COLO668 (cell line): ENCODE results near the gene AKT3.
A peak's percentile ranks its signal among the peaks of the same experiment; 100 is the strongest.
"Not testable (repeated sequence)": the region's sequence is repeated elsewhere in the genome, so short reads cannot be mapped to it uniquely, and the experiment has no call there.

Experiments
- DNase-seq: peaks from one replicate; lab custom pipeline; 2025; ENCODE audit not compliant: unreplicated experiment; lab: John Stamatoyannopoulos, UW

AKT3 gene

GRCh38 chr1:243786531-243786930, 63.5 kb downstream of the AKT3 start:
- DNase-seq, result no peak

DNA sequence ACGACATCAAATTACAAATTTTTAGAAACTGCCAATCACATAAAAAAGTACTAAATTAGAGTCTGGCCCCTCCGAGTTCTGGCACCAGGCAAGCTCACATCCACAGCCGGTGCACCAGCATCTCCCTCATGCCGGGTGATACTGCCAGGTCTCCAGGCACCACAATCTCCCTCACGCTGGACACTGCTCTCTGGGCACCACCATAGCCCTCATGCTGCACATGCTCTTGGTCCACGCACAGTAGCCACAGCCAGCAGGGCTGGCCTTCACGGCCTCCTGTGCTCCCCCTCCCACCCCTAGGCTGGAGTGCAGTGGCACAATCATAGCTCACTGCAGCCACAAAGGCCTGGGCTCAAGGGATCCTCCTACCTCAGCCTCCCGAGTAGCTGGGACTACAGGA, 65.5 kb downstream of the AKT3 start:
- no peak for DNase-seq

GRCh38 chr1:243783714-243784113, 66.3 kb downstream of the AKT3 start:
- no peak for DNase-seq

DNA sequence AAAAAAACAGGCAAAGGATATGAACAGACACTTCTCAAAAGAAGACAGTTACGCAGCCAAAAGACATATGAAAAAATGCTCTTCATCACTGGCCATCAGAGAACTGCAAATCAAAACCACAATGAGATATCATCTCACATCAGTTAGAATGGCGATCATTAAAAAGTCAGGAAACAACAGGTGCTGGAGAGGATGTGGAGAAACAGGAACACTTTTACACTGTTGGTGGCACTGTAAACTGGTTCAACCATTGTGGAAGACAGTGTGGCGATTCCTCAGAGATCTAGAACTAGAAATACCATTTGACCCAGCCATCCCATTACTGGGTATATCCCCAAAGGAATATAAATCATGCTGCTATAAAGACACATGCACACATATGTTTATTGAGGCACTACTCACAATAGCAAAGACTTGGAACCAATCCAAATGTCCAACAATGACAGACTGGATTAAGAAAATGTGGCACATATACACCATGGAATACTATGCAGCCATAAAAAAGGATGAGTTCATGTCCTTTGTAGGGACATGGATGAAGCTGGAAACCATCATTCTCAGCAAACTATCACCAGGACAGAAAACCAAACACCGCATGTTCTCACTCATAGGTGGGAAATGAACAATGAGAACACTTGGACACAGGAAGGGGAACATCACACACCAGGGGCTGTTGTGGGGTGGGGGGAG, 77.5 kb downstream of the AKT3 start:
- not testable (repeated sequence) for DNase-seq

DNA sequence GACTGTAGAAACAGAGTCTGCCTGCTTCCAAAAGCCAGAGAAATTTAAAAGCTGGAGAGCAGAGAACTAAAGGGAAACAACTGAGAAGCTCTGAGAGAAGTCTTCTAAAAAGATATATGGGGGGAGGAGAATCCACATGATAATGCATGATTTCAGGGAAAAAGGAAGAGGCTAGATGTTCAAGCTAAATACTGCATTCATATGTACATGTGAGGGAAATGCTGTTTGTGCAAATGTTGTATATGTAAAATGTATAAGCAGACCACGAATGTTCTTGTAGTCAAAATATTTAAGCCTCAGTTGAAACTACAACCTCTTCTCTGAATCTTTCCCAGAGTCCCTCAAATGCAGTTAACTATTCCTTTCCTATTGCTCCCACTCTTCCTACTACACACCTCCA, 79.2 kb downstream of the AKT3 start:
- no peak for DNase-seq

DNA sequence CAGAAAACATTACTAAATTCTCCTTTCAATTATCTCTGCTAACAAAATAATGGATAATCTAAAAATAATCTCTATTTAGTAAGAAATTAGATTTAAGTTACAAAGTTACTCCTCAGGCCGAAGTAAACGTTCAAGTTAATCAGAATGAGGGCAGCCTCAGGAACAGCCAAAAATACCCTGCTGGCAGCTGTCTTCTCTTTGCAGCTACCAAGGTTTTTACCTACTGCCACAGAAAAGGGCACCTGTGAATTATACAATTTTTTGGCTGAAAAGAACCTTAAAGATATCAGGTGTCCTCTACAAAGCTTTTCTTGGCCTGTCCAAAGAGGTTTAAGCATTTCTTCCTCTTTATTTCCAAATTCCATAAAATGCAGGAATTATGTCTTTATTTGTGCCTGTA, 84.4 kb downstream of the AKT3 start:
- DNase-seq, result no peak

DNA sequence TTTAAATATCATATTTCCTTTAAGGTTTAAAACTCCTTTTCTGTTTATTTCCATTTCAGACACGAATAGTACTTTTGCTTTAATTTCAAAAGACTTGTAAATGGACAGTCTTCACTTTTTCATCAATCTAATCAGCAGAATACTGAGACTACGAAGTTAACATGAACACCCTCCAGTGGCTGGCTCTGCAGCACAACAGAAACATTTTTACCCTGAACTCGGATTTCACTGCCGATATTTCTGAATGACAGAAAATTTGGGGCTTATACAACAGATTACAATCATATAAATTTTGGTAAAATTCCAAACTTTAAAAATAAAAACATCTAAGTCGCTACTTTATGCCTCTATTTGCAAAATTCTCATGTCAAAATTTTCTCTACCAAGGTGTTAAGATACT, 86.2 kb downstream of the AKT3 start:
- no peak for DNase-seq

GRCh38 chr1:243758647-243759046, 91.4 kb downstream of the AKT3 start:
- no peak for DNase-seq

DNA sequence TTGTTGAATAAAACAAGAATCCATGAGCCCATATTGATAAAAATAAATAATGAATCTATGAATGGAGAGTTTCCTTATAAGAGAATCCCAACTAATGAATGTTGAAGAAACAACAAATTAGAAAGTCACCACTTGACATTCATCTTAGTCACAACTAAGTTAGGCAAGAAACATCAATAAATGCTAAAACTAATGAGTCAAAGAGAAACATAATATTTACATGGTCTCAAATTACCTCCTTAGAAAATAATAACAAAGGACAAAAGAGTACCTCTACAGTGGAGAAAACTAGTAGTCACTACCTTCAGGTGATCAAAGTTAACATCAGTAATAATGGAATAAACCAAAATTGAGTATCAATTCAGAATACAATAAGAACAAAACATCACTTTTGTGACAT, 93.5 kb downstream of the AKT3 start:
- DNase-seq, result no peak

GRCh38 chr1:243754348-243754747, 95.7 kb downstream of the AKT3 start:
- no peak for DNase-seq

- DNase-seq, result no peak
Measured at GRCh38 chr1:243751506-243751905, 98.5 kb downstream of the AKT3 start.

- DNase-seq, result peak; percentile 41
Measured at GRCh38 chr1:243748706-243749283, 101.2 kb downstream of the AKT3 start.

- no peak for DNase-seq
Measured at GRCh38 chr1:243748227-243748626, 101.8 kb downstream of the AKT3 start.

DNA sequence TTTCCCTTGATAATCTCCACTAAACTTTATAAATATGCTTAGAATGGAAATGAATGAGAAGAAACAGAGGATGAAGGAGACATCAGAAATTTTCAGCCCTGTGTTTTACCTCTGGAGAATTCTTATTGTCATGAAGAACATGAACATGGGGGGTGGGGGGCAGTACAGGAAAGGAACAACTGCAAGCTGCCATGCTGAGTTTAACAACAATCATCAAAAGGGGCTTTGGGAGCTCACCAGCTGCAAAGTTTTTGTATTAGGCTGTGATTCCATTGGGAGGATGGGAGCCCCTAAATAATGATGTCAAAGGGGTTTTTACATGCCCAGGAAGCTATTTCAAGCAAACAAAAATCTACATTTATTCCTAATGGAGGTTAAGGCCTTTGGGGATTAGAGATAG, 103.3 kb downstream of the AKT3 start:
- no peak for DNase-seq

DNA sequence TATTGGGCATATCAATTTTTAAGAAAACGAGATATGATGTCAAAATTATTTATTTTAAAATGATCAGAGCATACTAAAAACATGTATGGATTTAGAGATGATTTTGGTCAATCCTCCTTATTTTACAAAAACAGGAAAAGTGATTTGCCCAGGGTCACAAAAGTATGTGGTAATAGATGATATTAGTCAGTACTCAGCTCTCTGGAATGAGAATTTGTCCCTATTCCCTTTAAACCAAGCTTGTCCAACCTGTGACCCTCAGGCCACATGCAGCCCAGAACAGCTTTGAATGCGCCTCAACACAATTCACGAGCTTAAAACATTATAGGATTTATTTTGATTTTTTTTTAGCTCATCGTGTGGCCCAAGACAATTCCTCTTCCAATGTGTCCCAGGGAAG, 104.7 kb downstream of the AKT3 start:
- no peak for DNase-seq

- DNase-seq, result no peak
Measured at GRCh38 chr1:243742819-243743218, 107.2 kb downstream of the AKT3 start.

GRCh38 chr1:243740255-243740999, 109.6 kb downstream of the AKT3 start:
- DNase-seq, result no peak

DNA sequence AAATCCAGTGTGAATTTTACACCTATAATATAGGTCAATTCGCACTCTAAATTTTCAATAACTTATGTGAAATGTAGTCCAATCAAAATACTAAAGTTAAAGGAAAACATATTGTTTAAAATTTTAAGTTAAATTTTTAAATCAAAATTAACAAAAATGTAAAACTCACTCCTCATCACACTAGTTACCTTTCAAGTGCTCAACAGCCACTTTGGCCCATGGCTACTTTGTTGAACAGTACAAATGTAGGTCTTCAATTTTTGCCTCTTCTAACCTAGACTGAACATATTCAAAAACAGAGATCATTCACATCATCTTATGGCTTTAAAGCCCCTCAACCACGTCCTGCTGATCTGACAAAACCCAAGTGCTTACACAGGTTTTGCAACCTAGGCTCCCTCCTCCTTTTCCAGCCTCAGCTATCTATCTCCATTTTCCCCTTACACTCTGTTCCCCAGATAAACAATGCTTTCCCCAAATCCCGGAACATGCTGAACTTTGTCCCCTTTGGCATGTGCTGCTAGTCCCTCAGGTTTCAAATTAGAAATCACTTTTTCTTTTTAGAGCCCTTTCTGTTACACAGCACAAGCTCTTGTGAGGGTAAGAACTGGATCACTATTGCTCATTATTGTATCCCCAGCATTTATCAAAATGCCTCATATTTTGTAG, 110.6 kb downstream of the AKT3 start:
- DNase-seq, result no peak

GRCh38 chr1:243738020-243738419, 112.0 kb downstream of the AKT3 start:
- no peak for DNase-seq

GRCh38 chr1:243735457-243735856, 114.6 kb downstream of the AKT3 start:
- DNase-seq, result no peak

- DNase-seq, result no peak
Measured at GRCh38 chr1:243734308-243734695, 115.7 kb downstream of the AKT3 start.
